Activated CD8-positive, alpha-beta memory T cell treated with anti-CD3 and anti-CD28 coated beads, Interleukin-2, amount 50 U/mL, for 24 hours (primary cell): ENCODE measurements around the gene SYNPO2.
"Not testable (repeated sequence)": the region's sequence is repeated elsewhere in the genome, so short reads cannot be mapped to it uniquely, and the experiment has no call there.

Source experiments
- DNase-seq: peaks from one replicate; pipeline ENCODE4 v3.0.0-alpha.2; 2020; ENCODE audit errors: extremely low read depth

Gene SYNPO2

GRCh38 chr4:118999919-119000318, 111.3 kb downstream of the SYNPO2 start:
- no peak for DNase-seq

- no peak for DNase-seq
These were observed 111.7 kb downstream of the SYNPO2 start for GRCh38 chr4:119000400-119000799.

- DNase-seq, result no peak
These were observed 113.8 kb downstream of the SYNPO2 start for GRCh38 chr4:119002476-119002875.

GRCh38 chr4:119003001-119003400, 114.3 kb downstream of the SYNPO2 start:
- not testable (repeated sequence) for DNase-seq

- no peak for DNase-seq
These were observed 117.3 kb downstream of the SYNPO2 start for GRCh38 chr4:119005928-119006460.

DNA sequence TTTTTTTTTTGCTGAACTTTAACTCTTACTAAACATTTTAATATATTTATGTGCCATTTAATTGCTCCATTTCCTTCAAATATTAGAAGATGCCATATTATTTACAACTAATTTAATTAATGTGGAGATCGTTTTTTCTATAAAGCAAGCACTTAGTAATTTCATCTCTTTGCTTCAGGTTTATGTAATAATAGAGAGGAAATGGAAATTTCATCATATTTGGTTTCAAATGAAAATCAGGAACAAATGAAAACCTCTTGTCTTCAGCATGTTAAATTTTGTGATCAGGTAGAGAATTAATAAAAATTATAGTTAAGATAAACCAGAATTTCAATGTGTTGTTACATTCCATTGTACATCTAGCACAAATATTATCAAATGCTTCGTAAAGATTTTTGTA, 120.1 kb downstream of the SYNPO2 start:
- DNase-seq, result no peak

DNA sequence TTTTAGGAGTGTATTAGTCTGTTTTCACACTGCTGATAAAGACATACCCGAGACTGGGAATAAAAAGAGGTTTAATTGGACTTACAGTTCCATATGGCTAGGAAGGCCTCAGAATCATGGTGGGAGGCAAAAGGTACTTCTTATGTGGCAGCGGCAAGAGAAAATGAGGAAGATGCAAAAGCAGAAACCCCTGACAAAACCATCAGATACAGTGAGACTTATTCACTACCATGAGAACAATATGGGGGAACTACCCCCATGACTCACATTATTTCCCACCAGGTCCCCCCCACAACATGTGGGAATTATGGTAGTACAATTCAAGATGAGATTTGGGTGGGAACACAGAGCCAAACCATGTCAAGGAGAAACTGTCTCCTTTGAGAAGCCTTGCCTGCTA, 121.6 kb downstream of the SYNPO2 start:
- not testable (repeated sequence) for DNase-seq

DNA sequence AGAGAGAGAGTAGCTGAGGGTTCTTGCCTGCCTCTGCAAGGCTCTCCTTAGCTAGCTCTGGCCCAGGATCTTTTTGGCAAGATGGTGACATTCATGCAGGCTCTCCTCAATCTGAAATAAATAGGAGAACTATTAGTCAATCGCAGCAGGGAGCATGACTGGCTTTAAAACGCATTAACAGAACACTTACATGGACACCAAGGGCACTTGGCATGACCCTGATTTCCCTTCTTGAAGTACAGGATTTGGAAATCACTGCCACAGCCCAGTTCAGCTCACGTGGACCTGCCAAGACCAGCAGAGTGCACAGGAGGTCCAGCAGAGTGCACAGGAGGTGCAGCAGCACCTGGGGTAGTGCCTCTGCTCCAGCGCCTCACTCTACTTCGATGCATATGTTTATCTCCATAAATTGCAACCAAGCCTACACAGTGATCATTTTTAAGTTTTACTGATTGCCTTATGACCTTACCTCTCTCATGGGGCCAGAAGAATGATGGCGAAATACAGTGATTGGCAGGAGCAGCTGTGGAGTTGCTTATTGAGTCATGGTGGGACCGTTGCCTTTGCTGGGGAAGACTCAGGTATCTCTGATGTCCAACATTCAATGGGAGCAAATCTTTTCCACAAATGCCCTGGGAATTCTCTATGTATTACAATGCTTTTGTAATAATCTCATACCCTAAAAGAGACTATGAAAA, 122.4 kb downstream of the SYNPO2 start:
- DNase-seq, result no peak

- no peak for DNase-seq
These were observed 122.9 kb downstream of the SYNPO2 start for GRCh38 chr4:119011607-119011988.

DNA sequence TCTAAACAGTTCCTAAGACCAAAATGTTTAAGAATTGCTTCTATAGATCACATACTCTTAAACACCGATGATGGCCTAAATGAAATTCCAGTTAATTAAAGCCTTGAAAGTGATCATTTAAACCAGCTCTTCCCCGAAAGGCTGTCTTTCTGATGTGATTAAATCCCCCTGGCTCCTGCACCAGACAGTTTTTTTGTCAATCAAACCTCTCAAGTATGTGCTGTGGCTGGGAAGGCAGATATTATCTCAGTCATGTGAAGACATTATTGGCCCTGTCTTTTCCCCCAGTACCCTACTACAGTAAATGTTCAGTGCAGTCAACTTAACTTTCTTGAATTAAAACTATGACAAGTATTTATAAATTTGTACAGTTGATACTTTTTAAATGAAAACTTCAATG, 126.0 kb downstream of the SYNPO2 start:
- DNase-seq, result no peak

DNA sequence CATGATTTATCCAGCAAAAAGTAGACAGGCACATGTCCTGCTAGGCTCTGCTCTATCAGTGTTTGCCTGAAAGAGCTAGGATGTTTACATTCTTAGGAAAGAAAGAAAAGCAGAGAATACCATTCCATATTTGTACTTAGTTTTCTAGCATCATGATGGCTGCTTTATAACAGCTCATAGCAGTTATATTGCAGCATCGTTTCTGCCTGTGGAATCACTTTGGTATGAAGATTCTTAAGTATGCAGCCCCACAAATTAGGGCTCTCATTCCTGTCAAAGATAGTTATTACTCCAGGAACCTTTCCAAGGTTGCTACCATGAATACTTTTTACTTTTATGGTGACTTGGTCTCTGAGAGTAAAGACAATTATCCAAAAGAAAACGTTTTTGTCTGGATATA, 128.0 kb downstream of the SYNPO2 start:
- no peak for DNase-seq

DNA sequence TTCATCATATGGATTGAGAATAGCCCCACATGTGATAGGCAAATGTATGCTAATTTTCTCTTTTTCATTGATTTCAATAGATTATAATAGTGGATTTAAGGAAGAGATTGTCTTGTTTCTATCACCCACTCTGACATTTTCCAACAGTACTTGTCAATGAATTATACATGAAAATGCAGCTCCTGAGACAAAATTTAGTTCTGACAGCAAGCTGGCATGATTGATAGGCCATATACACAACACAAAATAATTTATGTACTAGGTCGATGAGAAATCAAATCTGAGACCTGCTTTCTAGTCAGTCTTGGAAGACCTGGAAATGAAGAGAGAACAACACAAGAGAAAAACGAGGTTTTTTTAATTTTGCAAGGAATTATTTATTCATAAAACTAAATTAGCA, 129.0 kb downstream of the SYNPO2 start:
- no peak for DNase-seq

GRCh38 chr4:119020158-119020557, 131.5 kb downstream of the SYNPO2 start:
- DNase-seq, result no peak

- not testable (repeated sequence) for DNase-seq
These were observed 133.9 kb downstream of the SYNPO2 start for GRCh38 chr4:119022520-119022919.

DNA sequence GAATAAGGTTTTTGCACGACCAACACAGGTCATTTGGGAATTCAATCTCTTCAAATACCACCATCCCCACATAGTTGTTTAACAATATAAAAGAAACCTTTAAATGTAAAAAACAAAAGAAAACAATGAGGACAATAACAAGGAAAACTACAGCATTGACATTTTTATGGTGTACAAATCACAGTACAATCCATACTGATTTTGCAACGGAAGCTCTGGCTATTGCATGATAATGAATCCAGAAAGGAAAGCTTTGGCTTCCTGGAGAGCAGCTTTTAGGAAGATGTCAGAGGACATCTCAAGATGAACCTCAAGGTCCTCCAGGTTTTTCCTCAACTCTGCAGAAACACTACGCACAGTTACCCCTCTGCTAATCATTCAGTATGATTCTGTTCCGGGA, 135.4 kb downstream of the SYNPO2 start:
- DNase-seq, result no peak

DNA sequence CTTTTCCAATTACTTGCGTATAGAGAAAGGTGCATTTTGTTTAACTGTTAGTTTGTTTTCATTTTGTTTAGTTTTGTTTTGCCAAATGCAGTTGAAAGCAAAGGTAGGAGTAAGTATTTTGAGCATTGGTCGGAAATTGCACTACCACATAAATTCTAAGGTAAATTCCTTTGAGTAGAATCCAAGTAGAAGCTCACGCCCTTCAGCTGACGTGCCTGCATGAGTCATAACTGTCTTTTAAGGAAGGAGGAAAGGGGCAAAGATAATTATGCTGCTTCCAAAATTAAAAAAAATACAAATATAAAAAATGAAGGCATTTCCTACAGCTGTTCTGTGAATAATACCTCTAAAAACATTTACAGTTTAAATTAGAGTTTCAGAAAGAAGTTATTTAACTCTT, 136.8 kb downstream of the SYNPO2 start:
- DNase-seq, result no peak

GRCh38 chr4:119025916-119026661, 137.4 kb downstream of the SYNPO2 start:
- DNase-seq, result no peak

GRCh38 chr4:119026662-119027444, 138.2 kb downstream of the SYNPO2 start:
- DNase-seq, result no peak

DNA sequence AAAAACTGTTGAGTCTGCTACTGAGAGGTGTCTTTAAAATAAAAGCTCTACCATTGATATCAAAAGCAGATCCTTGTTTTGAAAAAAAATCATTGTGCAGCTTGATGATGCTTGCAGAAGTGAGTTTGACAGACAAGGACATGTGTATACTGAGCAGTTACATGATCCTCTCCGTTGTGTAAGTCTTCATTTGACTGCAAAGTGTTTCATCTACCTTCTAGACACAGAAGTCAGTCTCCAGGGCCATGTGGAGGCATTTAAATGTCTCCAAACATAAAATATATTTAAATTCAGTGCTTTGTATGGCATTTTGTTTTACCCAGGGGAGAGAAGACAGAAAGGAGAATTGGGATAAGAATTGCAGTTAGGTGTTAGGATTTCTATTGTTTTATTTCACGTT, 139.2 kb downstream of the SYNPO2 start:
- no peak for DNase-seq

DNA sequence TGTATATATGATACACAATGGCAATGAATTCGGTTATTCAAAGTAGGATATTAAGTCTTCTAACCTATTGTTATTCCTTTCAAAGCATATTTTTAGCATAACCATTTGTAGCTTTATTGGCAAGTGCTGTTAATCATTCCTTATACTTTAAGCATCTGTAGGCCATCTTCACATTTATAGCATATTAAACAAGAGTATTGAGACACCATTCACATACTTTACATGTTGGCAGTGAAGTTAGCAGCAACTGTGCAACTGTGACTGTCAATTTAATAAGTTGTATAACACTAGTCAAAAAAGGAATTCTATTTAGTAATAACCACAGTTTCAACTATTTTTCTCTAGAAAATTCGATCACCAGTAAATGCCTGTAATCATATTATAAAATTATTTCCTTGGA, 139.6 kb downstream of the SYNPO2 start:
- DNase-seq, result no peak

- no peak for DNase-seq
These were observed 141.3 kb downstream of the SYNPO2 start for GRCh38 chr4:119029847-119030535.

GRCh38 chr4:119030536-119030890, 141.9 kb downstream of the SYNPO2 start:
- DNase-seq, result no peak
